ENCODE measurements around the gene KANSL1. TPM values are rescaled to one million over a fixed set of nuclear protein-coding genes. Genes with fewer than 3 reads are reported as not detected.
"Not testable (repeated sequence)": the region's sequence is repeated elsewhere in the genome, so short reads cannot be mapped to it uniquely, and the experiment has no call there.

Gene KANSL1
- total RNA-seq, 2 experiments from 2014 or later, result 54.4 to 55.3 TPM

DNA sequence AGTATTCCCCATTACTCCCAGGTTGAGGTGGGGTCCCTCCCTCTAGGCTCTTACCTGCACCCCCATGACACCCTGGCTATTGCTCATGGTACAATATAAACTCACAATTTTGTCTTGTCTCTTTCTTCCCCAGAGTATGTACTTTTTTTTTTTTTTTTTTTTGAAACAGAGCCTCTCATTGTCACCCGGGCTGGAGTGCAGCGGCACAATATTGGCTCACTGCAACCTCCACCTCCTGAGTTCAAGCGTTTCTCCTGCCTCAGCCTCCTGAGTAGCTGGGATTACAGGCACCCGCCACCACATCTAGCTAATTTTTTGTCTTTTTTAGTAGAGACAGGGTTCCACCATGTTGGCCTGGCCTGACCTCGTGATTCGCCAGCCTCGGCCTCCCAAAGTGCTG lies 8.5 kb downstream of the KANSL1 start:
- Mint-ChIP-seq H3K4me3 (peak overlapping the region; percentile 4), H3K27ac (peak overlapping the region; percentile 44), H3K4me1 (ENCODE audit: low read depth) (peaks cover 73% of the 10 kb centered on the region), H3K27me3 (no peaks in the 10 kb centered on the region), H3K36me3 (ENCODE audit: low read depth) (peaks cover 19% of the 10 kb centered on the region), H3K9me3 (no peaks in the 10 kb centered on the region)
- DNase-seq (no peak), ATAC-seq (no peak)
- ChIA-PET CTCF (interaction anchor here (1.2 to 3.9 kb wide), 6 partner anchors 8 to 181 kb away, joined by 3 to 35 read pairs (median 5); partner anchors contain the start of gene KANSL1), POLR2A (interaction anchor here (0.7 to 1.8 kb wide), 5 partner anchors 8 to 134 kb away, joined by 3 to 5 read pairs (median 3); partner anchors contain the start of gene KANSL1)
- TF ChIP-seq, protein P1, sequence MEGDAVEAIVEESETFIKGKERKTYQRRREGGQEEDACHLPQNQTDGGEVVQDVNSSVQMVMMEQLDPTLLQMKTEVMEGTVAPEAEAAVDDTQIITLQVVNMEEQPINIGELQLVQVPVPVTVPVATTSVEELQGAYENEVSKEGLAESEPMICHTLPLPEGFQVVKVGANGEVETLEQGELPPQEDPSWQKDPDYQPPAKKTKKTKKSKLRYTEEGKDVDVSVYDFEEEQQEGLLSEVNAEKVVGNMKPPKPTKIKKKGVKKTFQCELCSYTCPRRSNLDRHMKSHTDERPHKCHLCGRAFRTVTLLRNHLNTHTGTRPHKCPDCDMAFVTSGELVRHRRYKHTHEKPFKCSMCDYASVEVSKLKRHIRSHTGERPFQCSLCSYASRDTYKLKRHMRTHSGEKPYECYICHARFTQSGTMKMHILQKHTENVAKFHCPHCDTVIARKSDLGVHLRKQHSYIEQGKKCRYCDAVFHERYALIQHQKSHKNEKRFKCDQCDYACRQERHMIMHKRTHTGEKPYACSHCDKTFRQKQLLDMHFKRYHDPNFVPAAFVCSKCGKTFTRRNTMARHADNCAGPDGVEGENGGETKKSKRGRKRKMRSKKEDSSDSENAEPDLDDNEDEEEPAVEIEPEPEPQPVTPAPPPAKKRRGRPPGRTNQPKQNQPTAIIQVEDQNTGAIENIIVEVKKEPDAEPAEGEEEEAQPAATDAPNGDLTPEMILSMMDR (IDR thresholded peaks at IDR 0.05), result no peak
- intact Hi-C loops (cut with micrococcal nuclease), result no loop called here

DNA sequence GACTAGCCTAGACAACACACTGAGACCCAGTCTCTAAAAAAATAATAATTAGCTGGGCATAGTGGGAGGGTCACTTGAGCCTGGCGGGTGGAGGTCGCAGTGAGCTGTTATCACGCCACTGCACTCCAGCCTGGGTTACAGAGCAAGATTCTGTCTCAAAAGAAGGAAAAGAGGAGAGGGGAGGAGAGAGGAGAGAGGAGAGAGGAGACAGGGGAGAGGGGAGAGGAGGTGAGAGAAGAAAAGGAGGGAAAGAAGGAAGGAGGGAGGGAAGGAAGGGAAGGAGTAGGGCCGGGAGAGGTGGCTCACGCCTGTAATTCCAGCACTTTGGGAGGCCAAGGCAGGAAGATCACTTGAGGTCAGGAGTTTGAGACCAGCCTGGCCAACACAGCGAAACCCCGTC lies 9.8 kb downstream of the KANSL1 start:
- ATAC-seq; DNase-seq; intact Hi-C loops (cut with micrococcal nuclease); H3K4me3 Mint-ChIP-seq; H3K27me3 Mint-ChIP-seq; H3K9me3 Mint-ChIP-seq: not testable (repeated sequence)
- POLR2A ChIA-PET, result interaction anchor here (0.8 to 2.2 kb wide), 4 partner anchors 24 to 52 kb away, joined by 3 to 5 read pairs (median 3); no protein-coding TSS in a partner anchor
- CTCF ChIA-PET, result interaction anchor here (1.0 to 2.9 kb wide), 5 partner anchors 10 to 180 kb away, joined by 3 to 8 read pairs (median 5); partner anchors contain the start of gene KANSL1
- peaks cover 18% of the 10 kb centered on the region for H3K36me3 Mint-ChIP-seq (ENCODE audit: low read depth)
- peak overlapping the region; percentile 67 for H3K27ac Mint-ChIP-seq
- peaks cover 78% of the 10 kb centered on the region for H3K4me1 Mint-ChIP-seq (ENCODE audit: low read depth)

DNA sequence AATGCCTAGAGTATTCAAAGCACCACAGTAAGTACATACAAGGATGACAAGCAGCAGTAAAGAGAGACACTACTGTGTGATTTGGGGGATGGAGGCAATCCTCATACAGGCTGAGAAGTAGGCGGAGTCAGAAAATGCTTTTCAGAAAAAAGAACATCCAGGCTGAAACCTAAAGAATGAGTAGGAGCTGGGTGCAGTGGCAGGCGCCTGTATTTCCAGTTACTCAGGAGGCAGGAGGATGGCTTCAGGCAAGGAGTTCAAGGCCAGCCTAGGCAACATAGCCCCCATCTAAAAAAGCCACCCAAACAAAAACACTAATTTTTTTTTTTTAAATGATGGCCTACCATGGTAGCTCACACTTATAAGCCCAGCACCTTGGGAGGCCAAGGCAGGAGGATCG lies 10.3 kb downstream of the KANSL1 start:
- TF ChIP-seq, protein P1 (IDR thresholded peaks at IDR 0.05), result no peak
- POLR2A ChIA-PET, result interaction anchor here (1.0 to 2.2 kb wide), 2 partner anchors 23 to 28 kb away, joined by 3 to 5 read pairs; no protein-coding TSS in a partner anchor
- H3K27me3 Mint-ChIP-seq, result no peaks in the 10 kb centered on the region
- H3K27ac Mint-ChIP-seq, result peak overlapping the region; percentile 67
- H3K36me3 Mint-ChIP-seq (ENCODE audit: low read depth), result peaks cover 16% of the 10 kb centered on the region
- ATAC-seq (peak; percentile 31), DNase-seq (no peak)
- H3K4me1 Mint-ChIP-seq (ENCODE audit: low read depth), result peaks cover 78% of the 10 kb centered on the region
- intact Hi-C loops (cut with micrococcal nuclease), result no loop called here
- H3K4me3 Mint-ChIP-seq, result no peak overlapping the region
- no peaks in the 10 kb centered on the region for H3K9me3 Mint-ChIP-seq
- CTCF ChIA-PET, result interaction anchor here (1.0 to 2.9 kb wide), 5 partner anchors 10 to 179 kb away, joined by 3 to 8 read pairs (median 5); partner anchors contain the start of gene KANSL1

DNA sequence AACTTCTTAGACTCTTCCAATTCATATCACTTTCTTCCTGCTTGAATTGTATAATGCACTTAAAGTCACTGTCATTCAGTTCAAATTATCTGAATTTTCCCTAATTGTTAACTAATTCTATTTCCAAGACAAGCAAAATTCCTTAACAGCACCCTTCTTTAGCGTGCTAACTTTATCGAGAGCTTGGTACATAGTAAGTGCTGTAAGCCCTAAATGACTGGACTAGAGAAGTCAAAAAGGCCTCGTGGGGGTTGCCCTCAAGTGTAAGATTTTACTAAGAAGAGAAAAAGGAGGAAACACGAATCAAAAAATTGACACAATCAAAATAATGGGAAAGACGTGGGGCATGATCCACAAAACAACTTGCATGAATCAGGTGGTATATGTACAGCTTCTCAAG lies 11.3 kb downstream of the KANSL1 start:
- DNase-seq (no peak), ATAC-seq (no peak)
- POLR2A ChIA-PET, result interaction anchor here (1.1 to 2.2 kb wide), 2 partner anchors 9 to 22 kb away, joined by 4 to 5 read pairs; no protein-coding TSS in a partner anchor
- Mint-ChIP-seq H3K4me1 (ENCODE audit: low read depth) (peaks cover 76% of the 10 kb centered on the region), H3K27me3 (no peaks in the 10 kb centered on the region), H3K4me3 (no peak overlapping the region), H3K9me3 (no peaks in the 10 kb centered on the region), H3K27ac (peak overlapping the region; percentile 17), H3K36me3 (ENCODE audit: low read depth) (peaks cover 17% of the 10 kb centered on the region)
- intact Hi-C loops (cut with micrococcal nuclease), result no loop called here
- CTCF ChIA-PET, result interaction anchor here (1.5 to 1.7 kb wide), 3 partner anchors 11 to 62 kb away, joined by 3 to 5 read pairs (median 3); partner anchors contain the start of gene KANSL1
- TF ChIP-seq, protein P1 (IDR thresholded peaks at IDR 0.05), result no peak

DNA sequence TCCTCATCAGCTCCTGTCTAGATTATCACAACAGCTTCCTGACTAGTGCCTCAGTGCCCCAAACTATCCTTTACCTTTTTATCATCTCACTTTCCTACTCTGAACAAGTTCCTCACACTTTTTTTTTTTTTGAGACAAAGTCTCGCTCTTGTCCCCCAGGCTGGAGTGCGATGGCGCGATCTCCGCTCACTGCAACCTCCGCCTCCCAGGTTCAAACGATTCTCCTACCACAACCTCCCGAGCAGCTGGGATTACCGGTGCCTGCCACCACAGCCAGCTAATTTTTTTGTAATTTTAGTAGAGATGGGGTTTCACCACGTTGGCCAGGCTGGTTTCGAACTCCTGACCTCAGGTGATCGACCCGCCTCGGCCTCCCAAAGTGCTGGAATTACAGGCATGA lies 11.9 kb downstream of the KANSL1 start:
- H3K27me3 Mint-ChIP-seq; DNase-seq; intact Hi-C loops (cut with micrococcal nuclease); H3K4me3 Mint-ChIP-seq; ATAC-seq; H3K9me3 Mint-ChIP-seq: not testable (repeated sequence)
- H3K4me1 Mint-ChIP-seq (ENCODE audit: low read depth), result peaks cover 74% of the 10 kb centered on the region
- POLR2A ChIA-PET, result interaction anchor here (0.8 to 1.1 kb wide), 3 partner anchors 8 to 55 kb away, joined by 3 to 6 read pairs (median 4); partner anchors contain the start of gene KANSL1
- peak overlapping the region; percentile 41 for H3K27ac Mint-ChIP-seq
- CTCF ChIA-PET, result interaction anchor here (0.9 to 3.6 kb wide), 6 partner anchors 10 to 62 kb away, joined by 3 to 24 read pairs (median 4); partner anchors contain the start of gene KANSL1
- H3K36me3 Mint-ChIP-seq (ENCODE audit: low read depth), result peaks cover 17% of the 10 kb centered on the region

DNA sequence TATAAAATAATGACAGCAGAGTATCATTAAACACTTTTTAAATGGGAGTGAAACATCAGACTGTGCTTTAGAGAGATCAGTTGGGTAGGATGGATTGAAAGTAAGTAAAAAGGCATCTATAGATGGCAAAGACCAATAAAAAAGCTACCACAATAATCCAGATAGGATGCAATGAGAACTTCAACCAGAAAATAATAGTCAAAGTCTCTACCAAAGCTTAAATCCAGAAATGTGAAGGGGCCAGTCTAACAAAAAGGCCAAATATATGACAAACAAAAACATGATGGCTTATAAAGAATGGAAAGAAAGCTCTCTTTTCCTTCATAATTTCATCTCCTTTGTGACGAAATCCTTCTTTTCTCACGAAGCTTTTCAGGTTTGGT lies 12.3 kb downstream of the KANSL1 start:
- TF ChIP-seq, protein P1 (IDR thresholded peaks at IDR 0.05), result no peak
- Mint-ChIP-seq H3K36me3 (ENCODE audit: low read depth) (peaks cover 17% of the 10 kb centered on the region), H3K4me3 (no peak overlapping the region), H3K27ac (peak overlapping the region; percentile 41), H3K27me3 (no peaks in the 10 kb centered on the region), H3K9me3 (no peaks in the 10 kb centered on the region), H3K4me1 (ENCODE audit: low read depth) (peaks cover 78% of the 10 kb centered on the region)
- no peak for DNase-seq
- ChIA-PET CTCF (interaction anchor here (0.9 to 3.6 kb wide), 7 partner anchors 9 to 61 kb away, joined by 3 to 24 read pairs (median 4); partner anchors contain the start of gene KANSL1), POLR2A (interaction anchor here (0.6 to 1.1 kb wide), 4 partner anchors 8 to 124 kb away, joined by 3 to 6 read pairs (median 4); partner anchors contain the start of gene KANSL1)
- no peak for ATAC-seq
- intact Hi-C loops (cut with micrococcal nuclease), result no loop called here

DNA sequence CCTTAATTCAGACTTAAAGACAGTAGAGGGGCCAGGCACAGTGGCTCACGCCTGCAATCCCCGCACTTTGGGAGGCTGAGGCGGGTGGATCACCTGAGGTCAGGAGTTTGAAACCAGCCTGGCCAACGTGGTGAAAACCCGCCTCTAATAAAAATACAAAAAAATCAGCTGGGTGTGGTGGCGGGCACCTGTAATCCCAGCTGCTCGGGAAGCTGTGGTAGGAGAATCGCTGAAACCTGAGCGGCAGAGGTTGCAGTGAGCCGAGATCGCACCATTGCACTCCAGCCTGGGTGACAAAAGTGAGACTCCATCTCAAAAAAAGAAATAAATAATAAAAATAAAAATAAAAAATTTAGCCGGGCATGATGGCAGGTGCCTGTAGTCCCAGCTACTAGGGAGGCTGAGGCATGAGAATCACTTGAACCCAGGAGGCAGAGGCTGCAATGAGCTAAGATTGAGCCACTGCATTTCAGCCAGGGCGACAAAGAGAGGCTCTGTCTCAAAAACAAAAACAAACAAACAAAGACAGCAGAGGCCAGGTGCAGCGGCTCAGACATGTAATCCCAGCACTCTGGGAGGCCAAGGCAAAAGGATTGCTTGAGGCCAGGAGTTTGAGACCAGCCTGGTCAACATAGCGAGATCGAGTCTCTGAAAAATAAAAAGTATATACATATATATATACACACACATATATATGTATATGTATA lies 12.9 kb downstream of the KANSL1 start:
- H3K4me3 Mint-ChIP-seq; ATAC-seq; H3K27me3 Mint-ChIP-seq; DNase-seq; H3K9me3 Mint-ChIP-seq; intact Hi-C loops (cut with micrococcal nuclease): not testable (repeated sequence)
- ChIA-PET POLR2A (interaction anchor here (0.6 to 1.7 kb wide), 5 partner anchors 11 to 124 kb away, joined by 3 to 6 read pairs (median 3); partner anchors contain the start of gene KANSL1), CTCF (interaction anchor here (0.9 to 3.6 kb wide), 7 partner anchors 9 to 137 kb away, joined by 3 to 24 read pairs (median 4); partner anchors contain the start of gene KANSL1)
- peak overlapping the region; percentile 89 for H3K27ac Mint-ChIP-seq
- peaks cover 17% of the 10 kb centered on the region for H3K36me3 Mint-ChIP-seq (ENCODE audit: low read depth)
- peaks cover 83% of the 10 kb centered on the region for H3K4me1 Mint-ChIP-seq (ENCODE audit: low read depth)
